HL-60 (cell line): Measurements from ENCODE around the gene TRIM50.
"Not testable (repeated sequence)": the region's sequence is repeated elsewhere in the genome, so short reads cannot be mapped to it uniquely, and the experiment has no call there.

ENCODE experiments used
- DNase-seq, 2 experiments: peaks; one replicate each; pipeline ENCODE4 v3.0.0-alpha.2; 2010 to 2020; ENCODE audit warnings: low read depth in 1 of 2, low spot score in 1 of 2
- H3K27ac ChIP-seq: fragments of 250-450 bp; sonication (Bioruptor Pico); replicated peaks from 2 replicates; pipeline ENCODE4 v1.5.1; 2020; ENCODE audit warnings: mild to moderate bottlenecking, moderate library complexity
- H3K27me3 ChIP-seq: fragments of 250-450 bp; sonication (Bioruptor Pico); 2 replicates; pipeline ENCODE4 v1.5.1; 2021; ENCODE audit warnings: mild to moderate bottlenecking, moderate library complexity; ENCODE audit not compliant: insufficient read depth, poor library complexity, severe bottlenecking
- H3K4me3 ChIP-seq: replicated peaks from 2 replicates; pipeline ENCODE4 v1.5.1; 2011; ENCODE audit warnings: mild to moderate bottlenecking, control low read depth, low read length; ENCODE audit not compliant: insufficient read depth

Gene TRIM50

GRCh38 chr7:73266719-73267368, 61.0 kb downstream of the TRIM50 start:
- H3K4me3 ChIP-seq, DNase-seq, H3K27me3 ChIP-seq, H3K27ac ChIP-seq: not testable (repeated sequence)
